Activated CD8-positive, alpha-beta T cell treated with anti-CD3 and anti-CD28 coated beads for 36 hours (primary cell): ENCODE results near the gene SPACA6. TPM values are rescaled to one million over a fixed set of nuclear protein-coding genes. Genes with fewer than 3 reads are reported as not detected.

Experiments used
- ATAC-seq: fragments of 200-7000 bp; cut with Tn5 transposase; one replicate; pipeline ENCODE4 v1.10.0; 2021; ENCODE audit warnings: mild to moderate bottlenecking, moderate library complexity
- CTCF ChIA-PET: fragments of 350-600 bp; sonication (Branson Sonifier 250); formaldehyde crosslinking; loops from one replicate; lab custom pipeline; 2021; ENCODE audit warnings: antibody characterized with exemption; lab: Charles Lee
- POLR2A ChIA-PET: fragments of 350-600 bp; sonication (Branson Sonifier 250); formaldehyde crosslinking; loops from one replicate; lab custom pipeline; 2021; ENCODE audit warnings: antibody characterized with exemption; lab: Charles Lee
- DNase-seq: peaks from one replicate; pipeline ENCODE4 v3.0.0-alpha.2; 2020
- H3K27ac Mint-ChIP-seq: one replicate; pipeline ENCODE4 v1.8.0; 2021; ENCODE audit warnings: mild to moderate bottlenecking, mixed read lengths
- H3K27me3 Mint-ChIP-seq: one replicate; pipeline ENCODE4 v1.8.0; 2021; ENCODE audit warnings: mixed read lengths
- H3K36me3 Mint-ChIP-seq: one replicate; pipeline ENCODE4 v1.8.0; 2021; ENCODE audit warnings: low read depth, mixed read lengths
- H3K4me1 Mint-ChIP-seq: one replicate; pipeline ENCODE4 v1.8.0; 2021; ENCODE audit warnings: low read depth, mixed read lengths
- H3K4me3 Mint-ChIP-seq: one replicate; pipeline ENCODE4 v1.8.0; 2021; ENCODE audit warnings: mild to moderate bottlenecking, moderate library complexity, mixed read lengths
- H3K9me3 Mint-ChIP-seq: one replicate; pipeline ENCODE4 v1.8.0; 2021; ENCODE audit warnings: mixed read lengths
- intact Hi-C: fragments of 100-400 bp; cut with micrococcal nuclease; formaldehyde crosslinking; loops from one replicate; pipeline ENCODE4 v1.10.0; 2022
- total RNA-seq, 2 experiments: library from RNA; stranded (reverse); gene quantifications; one replicate each; pipeline ENCODE4 v1.2.3, GENCODE V29; 2021
- TF ChIP-seq, protein P1 (sequence below): fragments of 200-600 bp; IDR thresholded peaks from one replicate; pipeline ENCODE4 v1.8.0; 2022; ENCODE audit warnings: antibody characterized with exemption, mild to moderate bottlenecking

The SPACA6 gene
- total RNA-seq, 2 experiments from 2014 or later = 2.4 to 4.6 TPM

DNA sequence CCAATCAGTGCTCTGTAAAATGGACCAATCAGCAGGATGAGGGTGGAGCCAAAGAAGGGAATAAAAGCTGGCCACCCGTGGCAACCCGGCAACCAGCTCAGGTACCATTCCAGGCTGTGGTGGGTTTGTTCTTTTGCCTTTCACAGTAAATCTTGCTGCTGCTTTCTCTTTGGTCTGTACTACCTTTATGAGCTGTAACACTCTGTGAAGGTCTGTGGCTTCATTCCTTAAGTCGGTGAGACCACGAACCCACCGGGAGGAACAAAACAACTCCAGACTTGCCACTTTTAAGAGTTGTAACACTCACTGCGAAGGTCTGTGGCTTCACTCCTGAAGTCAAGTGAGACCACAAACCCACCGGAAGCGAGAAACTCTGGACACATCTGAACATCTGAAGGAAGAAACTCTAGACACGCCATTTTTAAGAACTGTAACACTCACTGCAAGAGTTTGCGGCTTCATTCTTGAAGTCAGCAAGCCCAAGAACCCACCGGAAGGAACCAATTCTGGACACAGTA is 16.5 kb upstream of the SPACA6 start:
- H3K4me1 Mint-ChIP-seq = peaks cover 15% of the 10 kb centered on the region
- H3K36me3 Mint-ChIP-seq = peaks cover 4% of the 10 kb centered on the region
- DNase-seq (peak; percentile 87), ATAC-seq (peak; percentile 86)
- peak overlapping the region; percentile 72 for H3K27ac Mint-ChIP-seq
- peaks cover 10% of the 10 kb centered on the region for H3K9me3 Mint-ChIP-seq
- TF ChIP-seq, protein P1, sequence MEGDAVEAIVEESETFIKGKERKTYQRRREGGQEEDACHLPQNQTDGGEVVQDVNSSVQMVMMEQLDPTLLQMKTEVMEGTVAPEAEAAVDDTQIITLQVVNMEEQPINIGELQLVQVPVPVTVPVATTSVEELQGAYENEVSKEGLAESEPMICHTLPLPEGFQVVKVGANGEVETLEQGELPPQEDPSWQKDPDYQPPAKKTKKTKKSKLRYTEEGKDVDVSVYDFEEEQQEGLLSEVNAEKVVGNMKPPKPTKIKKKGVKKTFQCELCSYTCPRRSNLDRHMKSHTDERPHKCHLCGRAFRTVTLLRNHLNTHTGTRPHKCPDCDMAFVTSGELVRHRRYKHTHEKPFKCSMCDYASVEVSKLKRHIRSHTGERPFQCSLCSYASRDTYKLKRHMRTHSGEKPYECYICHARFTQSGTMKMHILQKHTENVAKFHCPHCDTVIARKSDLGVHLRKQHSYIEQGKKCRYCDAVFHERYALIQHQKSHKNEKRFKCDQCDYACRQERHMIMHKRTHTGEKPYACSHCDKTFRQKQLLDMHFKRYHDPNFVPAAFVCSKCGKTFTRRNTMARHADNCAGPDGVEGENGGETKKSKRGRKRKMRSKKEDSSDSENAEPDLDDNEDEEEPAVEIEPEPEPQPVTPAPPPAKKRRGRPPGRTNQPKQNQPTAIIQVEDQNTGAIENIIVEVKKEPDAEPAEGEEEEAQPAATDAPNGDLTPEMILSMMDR = no peak
- ChIA-PET CTCF (interaction anchor here (0.6 to 3.0 kb wide), 6 partner anchors 12 to 204 kb away, joined by 3 to 15 read pairs (median 4); no protein-coding TSS in a partner anchor), POLR2A (no interaction called here)
- intact Hi-C loops = no loop called here
- H3K4me3 Mint-ChIP-seq = peak overlapping the region; percentile 31
- peaks cover 5% of the 10 kb centered on the region for H3K27me3 Mint-ChIP-seq

GRCh38 chr19:51680474-51680873 is 12.7 kb upstream of the SPACA6 start:
- H3K9me3 Mint-ChIP-seq = peaks cover 14% of the 10 kb centered on the region
- H3K4me3 Mint-ChIP-seq = no peak overlapping the region
- peaks cover 4% of the 10 kb centered on the region for H3K36me3 Mint-ChIP-seq
- H3K4me1 Mint-ChIP-seq = peaks cover 15% of the 10 kb centered on the region
- no peak overlapping the region for H3K27ac Mint-ChIP-seq
- ChIA-PET CTCF (interaction anchor here (1.6 kb wide), 1 partner anchor 19 kb away, joined by 5 read pairs; no protein-coding TSS in a partner anchor), POLR2A (no interaction called here)
- ATAC-seq (no peak), DNase-seq (no peak)
- H3K27me3 Mint-ChIP-seq = peaks cover 2% of the 10 kb centered on the region
- TF ChIP-seq, protein P1 = no peak
- intact Hi-C loops = no loop called here

GRCh38 chr19:51681286-51681941 is 11.7 kb upstream of the SPACA6 start:
- ChIA-PET CTCF (interaction anchor here (1.2 to 1.5 kb wide), 2 partner anchors 23 to 25 kb away, joined by 3 to 5 read pairs; no protein-coding TSS in a partner anchor), POLR2A (interaction anchor here (1.8 kb wide), 1 partner anchor 23 kb away, joined by 4 read pairs; no protein-coding TSS in a partner anchor)
- peaks cover 1% of the 10 kb centered on the region for H3K36me3 Mint-ChIP-seq
- peaks cover 2% of the 10 kb centered on the region for H3K27me3 Mint-ChIP-seq
- H3K4me1 Mint-ChIP-seq = peaks cover 8% of the 10 kb centered on the region
- H3K27ac Mint-ChIP-seq = no peak overlapping the region
- peaks cover 12% of the 10 kb centered on the region for H3K9me3 Mint-ChIP-seq
- no peak for DNase-seq
- no peak for ATAC-seq
- no peak overlapping the region for H3K4me3 Mint-ChIP-seq
- TF ChIP-seq, protein P1 = no peak
- intact Hi-C loops = no loop called here

DNA sequence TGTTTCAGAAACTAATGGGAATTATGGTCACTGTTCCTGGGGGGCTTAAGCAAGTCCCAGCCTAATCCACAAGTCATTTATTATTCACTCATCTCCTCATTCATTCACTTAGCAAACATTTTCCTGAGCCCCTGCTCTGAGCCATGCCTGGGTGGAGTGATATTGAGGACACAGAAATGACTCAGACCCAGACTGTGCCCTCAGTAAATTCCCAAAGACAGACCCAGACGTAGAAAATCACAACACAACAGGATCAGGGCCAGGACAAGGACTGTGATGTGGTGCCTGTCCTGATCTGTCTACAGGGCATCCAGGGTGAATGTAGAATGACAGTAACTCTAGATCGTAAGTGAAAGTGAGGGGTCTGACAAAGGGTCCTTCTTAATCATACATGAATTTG is 7.0 kb upstream of the SPACA6 start:
- DNase-seq (no peak), ATAC-seq (no peak)
- Mint-ChIP-seq H3K36me3 (no peaks in the 10 kb centered on the region), H3K4me1 (peaks cover 13% of the 10 kb centered on the region), H3K27ac (no peak overlapping the region), H3K4me3 (no peak overlapping the region), H3K27me3 (peaks cover 9% of the 10 kb centered on the region), H3K9me3 (peaks cover 5% of the 10 kb centered on the region)
- intact Hi-C loops = no loop called here
- CTCF ChIA-PET = no interaction called here
- POLR2A ChIA-PET = no interaction called here
- TF ChIP-seq, protein P1 = no peak
